ENCODE data around the gene CCDC194. TPM values are rescaled to one million over a fixed set of nuclear protein-coding genes. Genes with fewer than 3 reads are reported as not detected.

The CCDC194 gene
- total RNA-seq, 2 donors from 2014 or later, result 2.0 to 3.4 TPM

- H3K9me3 Mint-ChIP-seq, result no peaks in the 10 kb centered on the region
- no peak for DNase-seq
- Histone ChIP-seq H3K27ac (ENCODE audit: low read depth, low read length) (no peak overlapping the region), H3K4me1 (ENCODE audit: control insufficient read depth, insufficient read depth, low read length) (no peaks in the 10 kb centered on the region), H3K4me3 (ENCODE audit: low read length) (no peak overlapping the region), H3K9ac (ENCODE audit: extremely low read depth, low read length, poor library complexity, severe bottlenecking) (no peak overlapping the region), H3K9me3 (ENCODE audit: control insufficient read depth, low read length) (no peaks in the 10 kb centered on the region), H3K36me3 (ENCODE audit: control insufficient read depth, insufficient read depth, low read length) (no peaks in the 10 kb centered on the region), H3K27me3 (ENCODE audit: control insufficient read depth, insufficient read depth, low read length, poor library complexity, severe bottlenecking) (no peaks in the 10 kb centered on the region)
- no peaks in the 10 kb centered on the region for H3K36me3 Mint-ChIP-seq (ENCODE audit: low read depth)
- 95 to 97% methylated on average over 34 to 45 of the region's 45 CpGs for WGBS, 2 experiments (ENCODE audit: insufficient coverage in 1 of 2, insufficient read length in 1 of 2)
- TF ChIP-seq CTCF (conservative IDR thresholded peaks at IDR 0.05), result no peak
- peaks cover 3% of the 10 kb centered on the region for H3K4me1 Mint-ChIP-seq
- no peak overlapping the region for H3K27ac Mint-ChIP-seq
- no peaks in the 10 kb centered on the region for H3K27me3 Mint-ChIP-seq (ENCODE audit: insufficient read depth)
- H3K4me3 Mint-ChIP-seq, result no peak overlapping the region
Observed at GRCh38 chr19:17351815-17352435, 42.1 kb downstream of the CCDC194 start.

- Mint-ChIP-seq H3K4me1 (peaks cover 3% of the 10 kb centered on the region), H3K9me3 (no peaks in the 10 kb centered on the region), H3K27me3 (ENCODE audit: insufficient read depth) (no peaks in the 10 kb centered on the region), H3K4me3 (no peak overlapping the region), H3K27ac (no peak overlapping the region), H3K36me3 (ENCODE audit: low read depth) (no peaks in the 10 kb centered on the region)
- Histone ChIP-seq H3K9me3 (ENCODE audit: control insufficient read depth, low read length) (no peaks in the 10 kb centered on the region), H3K9ac (ENCODE audit: extremely low read depth, low read length, poor library complexity, severe bottlenecking) (no peak overlapping the region), H3K27ac (ENCODE audit: low read depth, low read length) (no peak overlapping the region), H3K4me3 (ENCODE audit: low read length) (no peak overlapping the region), H3K36me3 (ENCODE audit: control insufficient read depth, insufficient read depth, low read length) (no peaks in the 10 kb centered on the region), H3K4me1 (ENCODE audit: control insufficient read depth, insufficient read depth, low read length) (no peaks in the 10 kb centered on the region), H3K27me3 (ENCODE audit: control insufficient read depth, insufficient read depth, low read length, poor library complexity, severe bottlenecking) (no peaks in the 10 kb centered on the region)
- DNase-seq, result peak; percentile 91
- 25 to 30% methylated on average over 5 to 12 of the region's 12 CpGs for WGBS, 2 experiments (ENCODE audit: insufficient coverage in 1 of 2, insufficient read length in 1 of 2)
- TF ChIP-seq CTCF (conservative IDR thresholded peaks at IDR 0.05), result no peak
Observed at GRCh38 chr19:17348700-17349099, 45.3 kb downstream of the CCDC194 start.

GRCh38 chr19:17347877-17348276 lies 46.1 kb downstream of the CCDC194 start:
- no peaks in the 10 kb centered on the region for H3K36me3 Mint-ChIP-seq (ENCODE audit: low read depth)
- Histone ChIP-seq H3K9me3 (ENCODE audit: control insufficient read depth, low read length) (no peaks in the 10 kb centered on the region), H3K4me3 (ENCODE audit: low read length) (no peak overlapping the region), H3K9ac (ENCODE audit: extremely low read depth, low read length, poor library complexity, severe bottlenecking) (no peak overlapping the region), H3K27me3 (ENCODE audit: control insufficient read depth, insufficient read depth, low read length, poor library complexity, severe bottlenecking) (no peaks in the 10 kb centered on the region), H3K4me1 (ENCODE audit: control insufficient read depth, insufficient read depth, low read length) (no peaks in the 10 kb centered on the region), H3K27ac (ENCODE audit: low read depth, low read length) (no peak overlapping the region), H3K36me3 (ENCODE audit: control insufficient read depth, insufficient read depth, low read length) (no peaks in the 10 kb centered on the region)
- TF ChIP-seq CTCF (conservative IDR thresholded peaks at IDR 0.05), result no peak
- H3K9me3 Mint-ChIP-seq, result no peaks in the 10 kb centered on the region
- H3K27ac Mint-ChIP-seq, result no peak overlapping the region
- no peak overlapping the region for H3K4me3 Mint-ChIP-seq
- H3K4me1 Mint-ChIP-seq, result peaks cover 3% of the 10 kb centered on the region
- no peaks in the 10 kb centered on the region for H3K27me3 Mint-ChIP-seq (ENCODE audit: insufficient read depth)
- WGBS, 2 experiments (ENCODE audit: insufficient coverage in 1 of 2, insufficient read length in 1 of 2), result 82 to 92% methylated on average over 2 of the region's 2 CpGs
- no peak for DNase-seq
